Anterior cingulate cortex (tissue), 58 donors: ENCODE results near the gene EPAS1.

Source experiments
- DNase-seq, 58 donors: peaks; one replicate each; lab custom pipeline; 2025; lab: John Stamatoyannopoulos, UW

The EPAS1 gene

GRCh38 chr2:46377666-46378560, 80.7 kb downstream of the EPAS1 start:
- DNase-seq, result no peak

GRCh38 chr2:46378616-46379015, 81.4 kb downstream of the EPAS1 start:
- DNase-seq, result no peak

- no peak for DNase-seq
These were observed 82.2 kb downstream of the EPAS1 start for GRCh38 chr2:46379213-46380037.

GRCh38 chr2:46380038-46380940, 83.1 kb downstream of the EPAS1 start:
- DNase-seq, result no peak

DNA sequence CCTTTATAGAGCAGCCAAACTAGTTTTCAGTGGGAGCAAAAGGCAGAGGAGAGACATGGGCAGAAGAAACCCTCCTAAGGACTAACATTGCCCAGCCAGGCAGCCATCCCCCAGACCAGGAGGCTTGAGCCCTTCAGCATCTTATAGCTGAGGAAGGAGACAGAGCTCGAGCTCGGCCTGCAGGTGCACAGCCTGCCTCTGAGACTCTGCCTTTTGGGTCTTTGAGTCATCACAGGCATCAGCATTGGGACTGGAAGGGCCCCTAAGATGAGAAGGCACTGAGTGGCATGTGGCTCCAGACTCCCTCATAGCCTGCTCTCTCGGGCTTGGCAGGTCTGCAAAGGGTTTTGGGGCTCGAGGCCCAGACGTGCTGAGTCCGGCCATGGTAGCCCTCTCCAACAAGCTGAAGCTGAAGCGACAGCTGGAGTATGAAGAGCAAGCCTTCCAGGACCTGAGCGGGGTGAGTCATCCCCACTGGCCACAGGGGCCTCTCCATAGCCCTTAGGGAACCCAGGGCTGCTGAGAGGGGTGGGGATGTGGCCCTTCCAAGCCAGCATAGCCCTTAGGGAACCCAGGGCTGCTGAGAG, 84.1 kb downstream of the EPAS1 start:
- no peak for DNase-seq

DNA sequence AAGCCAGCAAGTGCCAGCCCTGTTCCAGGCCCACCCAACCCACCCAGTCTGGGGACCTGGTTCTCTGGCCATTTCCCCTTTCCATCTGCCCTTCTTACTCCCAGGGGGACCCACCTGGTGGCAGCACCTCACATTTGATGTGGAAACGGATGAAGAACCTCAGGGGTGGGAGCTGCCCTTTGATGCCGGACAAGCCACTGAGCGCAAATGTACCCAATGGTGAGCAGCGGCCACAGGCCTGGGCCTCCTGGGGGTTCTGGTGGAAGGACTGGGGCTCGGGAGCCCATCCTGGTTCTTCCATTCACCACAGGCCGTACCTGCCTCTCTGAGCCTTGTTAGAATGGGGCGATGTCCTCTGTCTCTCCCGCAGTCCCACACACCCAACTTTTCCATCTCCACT, 84.7 kb downstream of the EPAS1 start:
- DNase-seq, result no peak

GRCh38 chr2:46382331-46383112, 85.3 kb downstream of the EPAS1 start:
- DNase-seq, result no peak

GRCh38 chr2:46383113-46383395, 85.8 kb downstream of the EPAS1 start:
- no peak for DNase-seq

DNA sequence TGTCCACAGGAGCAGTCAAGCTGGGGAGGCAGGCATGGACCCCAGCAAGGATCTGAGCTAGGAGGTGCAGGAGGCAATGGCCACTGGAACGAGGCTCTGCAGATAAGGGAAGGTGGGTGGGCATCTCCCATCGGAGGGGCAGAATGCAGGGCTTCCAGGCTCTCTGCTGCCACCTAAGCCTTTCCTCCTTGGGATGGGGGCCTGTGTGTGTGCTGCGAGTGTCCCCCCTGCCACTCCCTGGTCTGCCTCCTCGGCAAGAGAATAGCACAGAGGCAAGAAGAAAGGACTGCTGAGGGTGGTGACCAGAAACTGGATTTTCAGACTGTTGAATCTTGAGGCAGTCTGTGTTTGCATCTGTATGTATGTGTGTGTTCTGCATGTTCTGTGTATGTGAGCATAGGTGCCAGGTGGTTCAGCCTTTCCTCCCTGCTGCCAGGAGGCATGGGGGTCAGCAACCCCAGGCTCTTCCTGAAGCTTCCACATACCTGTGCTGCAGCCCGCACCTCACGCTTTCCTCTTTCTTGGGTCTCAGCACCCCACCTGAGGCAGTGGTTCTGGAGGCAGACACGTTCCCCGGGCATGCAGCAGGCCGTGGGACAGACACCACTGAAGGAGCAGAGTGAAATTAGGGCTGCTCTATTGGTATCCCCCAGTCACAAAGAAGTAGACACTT, 86.7 kb downstream of the EPAS1 start:
- DNase-seq, result no peak

GRCh38 chr2:46384457-46384815, 87.2 kb downstream of the EPAS1 start:
- DNase-seq, result no peak

DNA sequence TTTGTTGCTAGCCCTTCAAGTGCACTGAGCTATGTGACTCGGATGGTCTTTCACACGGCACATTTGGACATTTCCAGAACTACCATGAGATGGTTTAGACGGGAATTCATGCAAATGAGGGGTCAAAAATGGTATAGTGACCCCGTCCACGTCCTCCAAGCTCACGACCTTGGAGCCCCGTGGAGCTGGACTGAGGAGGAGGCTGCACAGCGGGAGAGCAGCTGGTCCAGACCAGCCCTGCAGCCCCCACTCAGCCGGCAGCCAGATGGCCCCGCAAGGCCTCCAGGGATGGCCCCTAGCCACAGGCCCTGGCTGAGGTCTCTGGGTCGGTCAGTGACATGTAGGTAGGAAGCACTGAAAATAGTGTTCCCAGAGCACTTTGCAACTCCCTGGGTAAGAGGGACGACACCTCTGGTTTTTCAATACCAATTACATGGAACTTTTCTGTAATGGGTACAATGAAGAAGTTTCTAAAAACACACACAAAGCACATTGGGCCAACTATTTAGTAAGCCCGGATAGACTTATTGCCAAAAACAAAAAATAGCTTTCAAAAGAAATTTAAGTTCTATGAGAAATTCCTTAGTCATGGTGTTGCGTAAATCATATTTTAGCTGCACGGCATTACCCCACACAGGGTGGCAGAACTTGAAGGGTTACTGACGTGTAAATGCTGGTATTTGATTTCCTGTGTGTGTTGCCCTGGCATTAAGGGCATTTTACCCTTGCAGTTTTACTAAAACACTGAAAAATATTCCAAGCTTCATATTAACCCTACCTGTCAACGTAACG, 88.8 kb downstream of the EPAS1 start:
- no peak for DNase-seq

- DNase-seq, result no peak
These were observed 89.6 kb downstream of the EPAS1 start for GRCh38 chr2:46386763-46387162.

GRCh38 chr2:46387292-46387691, 90.1 kb downstream of the EPAS1 start:
- no peak for DNase-seq

DNA sequence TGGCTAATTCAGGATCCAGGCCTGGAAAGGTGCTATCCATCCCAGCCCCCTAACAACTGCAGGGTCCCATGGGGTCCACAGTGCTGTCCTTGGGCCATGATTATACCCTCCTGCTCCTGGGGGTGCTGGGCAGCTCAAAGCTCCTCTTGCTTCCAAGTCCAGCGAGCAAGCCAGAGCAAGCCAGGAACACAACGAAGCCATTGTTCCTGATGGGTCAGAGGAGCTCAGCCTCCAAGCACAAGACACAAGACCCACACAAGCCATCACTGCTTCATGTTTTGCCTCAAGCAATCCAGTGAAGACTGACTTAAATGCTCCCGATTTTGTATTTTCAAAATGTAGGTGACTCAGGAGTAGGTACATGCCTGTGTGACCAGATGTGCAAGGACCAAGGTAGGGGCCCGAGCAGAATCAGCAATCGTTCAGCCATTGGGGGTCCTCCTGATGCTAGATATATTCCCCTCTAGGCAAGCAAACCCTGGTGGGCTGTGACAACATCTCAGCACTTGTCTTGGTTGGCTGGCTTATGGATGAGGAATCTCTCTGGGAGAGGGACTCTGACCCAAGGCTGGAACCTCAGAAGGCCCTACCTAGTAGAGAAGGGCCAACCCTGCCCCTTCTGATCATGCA, 90.8 kb downstream of the EPAS1 start:
- DNase-seq, result peak in 36 of 58 donors; percentile 13 to 79 (median 53)

DNA sequence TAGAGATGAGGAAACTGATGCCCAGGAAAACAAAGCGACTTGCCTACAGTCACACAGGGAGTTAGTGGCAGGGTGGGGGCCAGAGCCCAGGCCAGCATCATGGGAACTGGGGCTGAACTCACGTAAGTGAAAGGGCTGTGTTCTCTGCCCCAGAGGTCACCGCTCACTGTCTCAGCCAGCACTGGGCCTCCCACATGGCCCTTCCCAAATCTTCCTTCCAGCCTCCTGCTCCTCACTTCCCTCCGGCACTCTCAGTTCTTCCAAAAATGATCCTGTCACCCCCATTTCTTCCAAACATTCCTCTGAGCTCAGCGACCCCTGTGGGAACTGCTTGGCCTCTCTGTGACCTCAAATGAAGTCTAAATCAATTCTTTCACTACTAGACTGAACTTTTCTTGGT, 91.7 kb downstream of the EPAS1 start:
- no peak for DNase-seq

- DNase-seq, result peak in 1 of 58 donors; percentile 8
These were observed 92.3 kb downstream of the EPAS1 start for GRCh38 chr2:46389417-46389916.

DNA sequence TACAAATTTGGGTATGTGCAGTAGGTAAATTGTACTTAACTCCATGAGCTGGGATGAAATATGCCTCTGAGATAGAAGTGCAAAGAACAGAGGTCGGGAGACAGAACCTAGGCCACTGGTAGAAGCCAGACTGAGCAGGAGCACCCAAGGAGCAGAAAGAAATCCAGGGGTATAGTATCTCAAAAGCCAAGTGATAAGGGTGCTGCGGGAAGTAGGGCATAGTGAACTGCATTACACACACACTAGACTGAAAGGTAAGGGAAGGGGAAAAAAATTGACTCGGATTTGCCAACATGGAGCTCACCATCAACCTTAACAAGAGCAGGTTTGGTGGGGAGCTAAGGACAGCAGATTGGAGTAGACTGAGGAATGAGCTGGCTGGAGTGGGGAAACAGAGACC, 92.8 kb downstream of the EPAS1 start:
- DNase-seq, result no peak
